IPS-11a (cell line): ENCODE results near the gene UBE2G1.
A peak's percentile ranks its signal among the peaks of the same experiment; 100 is the strongest.
"Not testable (repeated sequence)": the region's sequence is repeated elsewhere in the genome, so short reads cannot be mapped to it uniquely, and the experiment has no call there.

Source experiments
- H3K4me3 ChIP-seq: one replicate; pipeline ENCODE4 v1.5.1; 2013; ENCODE audit warnings: low read depth, low read length, control low read depth

Gene UBE2G1

GRCh38 chr17:4366327-4367063 lies at the start of gene UBE2G1:
UBE2G1 (minus strand) TSS chr17:4366675; CDS start chr17:4366316, 359 bp downstream.
- peak within 1 kb of the TSS; percentile 91 for H3K4me3 ChIP-seq

GRCh38 chr17:4412933-4413831 lies 46.7 kb upstream of the UBE2G1 start:
- H3K4me3 ChIP-seq: no peak overlapping the region

GRCh38 chr17:4411201-4411600 lies 44.7 kb upstream of the UBE2G1 start:
- H3K4me3 ChIP-seq: no peak overlapping the region

GRCh38 chr17:4409659-4410058 lies 43.2 kb upstream of the UBE2G1 start:
- H3K4me3 ChIP-seq: no peak overlapping the region

- no peak overlapping the region for H3K4me3 ChIP-seq
These were observed 41.4 kb upstream of the UBE2G1 start for GRCh38 chr17:4407851-4408250.

GRCh38 chr17:4407216-4407615 lies 40.7 kb upstream of the UBE2G1 start:
- no peak overlapping the region for H3K4me3 ChIP-seq

- no peak overlapping the region for H3K4me3 ChIP-seq
These were observed 39.9 kb upstream of the UBE2G1 start for GRCh38 chr17:4406386-4406785.

GRCh38 chr17:4405699-4406098 lies 39.2 kb upstream of the UBE2G1 start:
- no peak overlapping the region for H3K4me3 ChIP-seq

- no peak overlapping the region for H3K4me3 ChIP-seq
These were observed 38.7 kb upstream of the UBE2G1 start for GRCh38 chr17:4405038-4405669.

- H3K4me3 ChIP-seq: no peak overlapping the region
These were observed 31.4 kb upstream of the UBE2G1 start for GRCh38 chr17:4397840-4398239.

- H3K4me3 ChIP-seq: no peak overlapping the region
These were observed 28.6 kb upstream of the UBE2G1 start for GRCh38 chr17:4395111-4395478.

GRCh38 chr17:4394208-4395110 lies 28.0 kb upstream of the UBE2G1 start:
- no peak overlapping the region for H3K4me3 ChIP-seq

- H3K4me3 ChIP-seq: no peak overlapping the region
These were observed 27.3 kb upstream of the UBE2G1 start for GRCh38 chr17:4393806-4394205.

GRCh38 chr17:4389079-4389478 lies 22.6 kb upstream of the UBE2G1 start:
- H3K4me3 ChIP-seq: no peak overlapping the region

- no peak overlapping the region for H3K4me3 ChIP-seq
These were observed 20.7 kb upstream of the UBE2G1 start for GRCh38 chr17:4387137-4387536.

GRCh38 chr17:4386406-4386805 lies 19.9 kb upstream of the UBE2G1 start:
- no peak overlapping the region for H3K4me3 ChIP-seq

- H3K4me3 ChIP-seq: no peak overlapping the region
These were observed 15.5 kb upstream of the UBE2G1 start for GRCh38 chr17:4381690-4382671.

GRCh38 chr17:4378626-4379025 lies 12.2 kb upstream of the UBE2G1 start:
- H3K4me3 ChIP-seq: no peak overlapping the region

GRCh38 chr17:4377247-4377646 lies 10.8 kb upstream of the UBE2G1 start:
- H3K4me3 ChIP-seq: not testable (repeated sequence)
